K562 (cell line): ENCODE measurements around the gene CCL13.

Experiments
- MEIS2 ChIP-seq: fragments of 450-650 bp; IDR thresholded peaks from 2 replicates; pipeline ENCODE4 v1.6.1; 2014; ENCODE audit warnings: mild to moderate bottlenecking; ENCODE audit not compliant: partially characterized antibody
- NFATC3 ChIP-seq: fragments of 450-650 bp; IDR thresholded peaks from 2 replicates; pipeline ENCODE4 v1.6.1; 2017; ENCODE audit warnings: mild to moderate bottlenecking
- POLR2A ChIP-seq: fragments of 450-650 bp; conservative IDR thresholded peaks from 2 replicates; pipeline ENCODE4 v1.6.1; 2016
- YY1 ChIP-seq, 3 experiments: IDR thresholded peaks; 2 replicates each; pipeline ENCODE4 v1.6.1; 2011; ENCODE audit warnings: low read length in 2 of 3, mild to moderate bottlenecking in 2 of 3, moderate library complexity in 2 of 3, borderline replicate concordance in 1 of 3, control low read depth in 1 of 3, low read depth in 1 of 3; ENCODE audit not compliant: insufficient read depth in 3 of 3, insufficient replicate concordance in 2 of 3, control insufficient read depth in 1 of 3, insufficient read length in 1 of 3; ENCODE audit errors: extremely low read depth in 1 of 3
- ZNF146 ChIP-seq: IDR thresholded peaks from one replicate; pipeline ENCODE4 v1.6.1; 2018; ENCODE audit warnings: missing compliant biosample characterization; ENCODE audit not compliant: unreplicated experiment
- TF ChIP-seq, protein P1 (sequence below): sonication (generic); formaldehyde crosslinking; IDR thresholded peaks from 2 replicates; pipeline ENCODE4 v1.9.0; 2022; ENCODE audit warnings: mild to moderate bottlenecking, missing genetic modification reagents
- TF ChIP-seq, protein P2 (sequence below): fragments of 450-650 bp; formaldehyde crosslinking; conservative IDR thresholded peaks from 2 replicates; pipeline ENCODE4 v1.4.0; 2022; ENCODE audit warnings: mild to moderate bottlenecking, missing genetic modification characterization

DNA sequence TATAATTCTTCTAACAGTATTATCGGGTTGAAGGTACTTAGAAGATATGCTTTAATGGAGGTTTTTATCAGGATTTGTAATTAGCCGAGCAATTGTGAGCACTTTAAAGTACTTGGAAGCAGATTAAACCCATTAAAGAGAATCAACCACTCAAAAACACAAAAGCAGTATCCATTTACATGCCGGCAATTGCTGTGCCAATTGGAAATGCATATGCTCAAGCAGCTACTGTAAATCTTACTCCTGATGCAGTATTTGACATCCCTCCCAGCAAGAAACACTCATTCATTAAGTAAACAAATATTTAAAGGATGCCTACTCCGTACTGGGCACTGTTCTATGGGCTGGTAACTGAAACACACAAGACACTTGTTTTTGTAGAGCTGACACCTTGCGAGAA is 18.2 kb downstream of the CCL13 start:
- TF ChIP-seq, protein P1, sequence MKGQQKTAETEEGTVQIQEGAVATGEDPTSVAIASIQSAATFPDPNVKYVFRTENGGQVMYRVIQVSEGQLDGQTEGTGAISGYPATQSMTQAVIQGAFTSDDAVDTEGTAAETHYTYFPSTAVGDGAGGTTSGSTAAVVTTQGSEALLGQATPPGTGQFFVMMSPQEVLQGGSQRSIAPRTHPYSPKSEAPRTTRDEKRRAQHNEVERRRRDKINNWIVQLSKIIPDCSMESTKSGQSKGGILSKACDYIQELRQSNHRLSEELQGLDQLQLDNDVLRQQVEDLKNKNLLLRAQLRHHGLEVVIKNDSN = no peak
- TF ChIP-seq MEIS2 (no peak), POLR2A (no peak), NFATC3 (no peak), ZNF146 (CRISPR knock-in tag) (no peak), YY1 (IDR thresholded peaks at IDR 0.05; ENCODE audit: borderline replicate concordance in 1 of 3, control insufficient read depth in 1 of 3, extremely low read depth in 1 of 3, insufficient read depth in 3 of 3, insufficient read length in 1 of 3, insufficient replicate concordance in 2 of 3, low read depth in 1 of 3, low read length in 2 of 3) (no peak)
- TF ChIP-seq, protein P2, sequence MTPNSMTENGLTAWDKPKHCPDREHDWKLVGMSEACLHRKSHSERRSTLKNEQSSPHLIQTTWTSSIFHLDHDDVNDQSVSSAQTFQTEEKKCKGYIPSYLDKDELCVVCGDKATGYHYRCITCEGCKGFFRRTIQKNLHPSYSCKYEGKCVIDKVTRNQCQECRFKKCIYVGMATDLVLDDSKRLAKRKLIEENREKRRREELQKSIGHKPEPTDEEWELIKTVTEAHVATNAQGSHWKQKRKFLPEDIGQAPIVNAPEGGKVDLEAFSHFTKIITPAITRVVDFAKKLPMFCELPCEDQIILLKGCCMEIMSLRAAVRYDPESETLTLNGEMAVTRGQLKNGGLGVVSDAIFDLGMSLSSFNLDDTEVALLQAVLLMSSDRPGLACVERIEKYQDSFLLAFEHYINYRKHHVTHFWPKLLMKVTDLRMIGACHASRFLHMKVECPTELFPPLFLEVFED (CRISPR knock-in tag) = no peak
